Ishikawa (cell line): ENCODE data around the gene MAT2B.
A peak's percentile ranks its signal among the peaks of the same experiment; 100 is the strongest.

Experiments
- CEBPB ChIP-seq: IDR thresholded peaks from 2 replicates; pipeline ENCODE4 v1.6.1; 2012
- CREB1 ChIP-seq: IDR thresholded peaks from 2 replicates; pipeline ENCODE4 v1.6.1; 2012; ENCODE audit warnings: low read depth
- EGR1 ChIP-seq: IDR thresholded peaks from 2 replicates; pipeline ENCODE4 v1.6.1; 2012
- EP300 ChIP-seq: IDR thresholded peaks from 2 replicates; pipeline ENCODE4 v1.6.1; 2012; ENCODE audit warnings: borderline replicate concordance
- FOXM1 ChIP-seq: IDR thresholded peaks from 2 replicates; pipeline ENCODE4 v1.6.1; 2012; ENCODE audit warnings: low read depth, borderline replicate concordance
- NFIC ChIP-seq: IDR thresholded peaks from 2 replicates; pipeline ENCODE4 v1.6.1; 2012
- RAD21 ChIP-seq: IDR thresholded peaks from 2 replicates; pipeline ENCODE4 v1.6.1; 2012; ENCODE audit warnings: low read depth
- TAF1 ChIP-seq: IDR thresholded peaks from 2 replicates; pipeline ENCODE4 v1.6.1; 2012; ENCODE audit warnings: low read depth, mild to moderate bottlenecking
- TCF12 ChIP-seq: IDR thresholded peaks from 2 replicates; pipeline ENCODE4 v1.6.1; 2012; ENCODE audit warnings: low read depth
- TEAD4 ChIP-seq: IDR thresholded peaks from 2 replicates; pipeline ENCODE4 v1.6.1; 2012
- YY1 ChIP-seq: IDR thresholded peaks from 2 replicates; pipeline ENCODE4 v1.6.1; 2012; ENCODE audit warnings: low read depth
- ZBTB7A ChIP-seq: IDR thresholded peaks from 2 replicates; pipeline ENCODE4 v1.6.1; 2012; ENCODE audit warnings: low read depth
- TF ChIP-seq, protein P1 (sequence below): IDR thresholded peaks from 2 replicates; pipeline ENCODE4 v1.6.1; 2012
- TF ChIP-seq, protein P2 (sequence below): IDR thresholded peaks from 2 replicates; pipeline ENCODE4 v1.6.1; 2012; ENCODE audit warnings: low read depth, mild to moderate bottlenecking
- TF ChIP-seq, protein P3 (sequence below): IDR thresholded peaks from 2 replicates; pipeline ENCODE4 v1.6.1; 2012

Gene MAT2B

DNA sequence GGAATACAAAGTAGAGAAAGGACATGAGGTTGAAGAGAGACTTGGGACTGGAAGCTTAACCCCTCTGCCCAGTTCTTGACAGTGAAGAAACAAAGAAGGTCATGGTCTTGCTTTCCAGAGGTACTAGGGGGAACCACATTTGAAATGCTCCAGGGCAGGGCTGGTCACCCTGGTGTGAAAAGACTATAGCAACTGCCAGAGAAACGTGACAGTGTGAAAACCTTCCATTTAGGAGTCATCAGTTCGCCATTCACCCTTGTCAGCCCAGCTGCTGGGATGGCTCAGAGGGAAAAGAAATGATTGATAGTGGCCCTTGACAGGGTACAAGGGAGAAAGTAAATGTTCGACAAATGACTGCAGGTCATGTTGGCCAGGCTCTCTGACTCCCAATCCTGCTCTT, 56.7 kb downstream of the MAT2B start:
- TF ChIP-seq CEBPB (no peak), RAD21 (no peak), ZBTB7A (no peak), TEAD4 (no peak), EGR1 (no peak), CREB1 (no peak), FOXM1 (no peak), NFIC (no peak), TAF1 (no peak)
- TF ChIP-seq, protein P1, sequence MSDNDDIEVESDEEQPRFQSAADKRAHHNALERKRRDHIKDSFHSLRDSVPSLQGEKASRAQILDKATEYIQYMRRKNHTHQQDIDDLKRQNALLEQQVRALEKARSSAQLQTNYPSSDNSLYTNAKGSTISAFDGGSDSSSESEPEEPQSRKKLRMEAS = no peak
- TF ChIP-seq, protein P2, sequence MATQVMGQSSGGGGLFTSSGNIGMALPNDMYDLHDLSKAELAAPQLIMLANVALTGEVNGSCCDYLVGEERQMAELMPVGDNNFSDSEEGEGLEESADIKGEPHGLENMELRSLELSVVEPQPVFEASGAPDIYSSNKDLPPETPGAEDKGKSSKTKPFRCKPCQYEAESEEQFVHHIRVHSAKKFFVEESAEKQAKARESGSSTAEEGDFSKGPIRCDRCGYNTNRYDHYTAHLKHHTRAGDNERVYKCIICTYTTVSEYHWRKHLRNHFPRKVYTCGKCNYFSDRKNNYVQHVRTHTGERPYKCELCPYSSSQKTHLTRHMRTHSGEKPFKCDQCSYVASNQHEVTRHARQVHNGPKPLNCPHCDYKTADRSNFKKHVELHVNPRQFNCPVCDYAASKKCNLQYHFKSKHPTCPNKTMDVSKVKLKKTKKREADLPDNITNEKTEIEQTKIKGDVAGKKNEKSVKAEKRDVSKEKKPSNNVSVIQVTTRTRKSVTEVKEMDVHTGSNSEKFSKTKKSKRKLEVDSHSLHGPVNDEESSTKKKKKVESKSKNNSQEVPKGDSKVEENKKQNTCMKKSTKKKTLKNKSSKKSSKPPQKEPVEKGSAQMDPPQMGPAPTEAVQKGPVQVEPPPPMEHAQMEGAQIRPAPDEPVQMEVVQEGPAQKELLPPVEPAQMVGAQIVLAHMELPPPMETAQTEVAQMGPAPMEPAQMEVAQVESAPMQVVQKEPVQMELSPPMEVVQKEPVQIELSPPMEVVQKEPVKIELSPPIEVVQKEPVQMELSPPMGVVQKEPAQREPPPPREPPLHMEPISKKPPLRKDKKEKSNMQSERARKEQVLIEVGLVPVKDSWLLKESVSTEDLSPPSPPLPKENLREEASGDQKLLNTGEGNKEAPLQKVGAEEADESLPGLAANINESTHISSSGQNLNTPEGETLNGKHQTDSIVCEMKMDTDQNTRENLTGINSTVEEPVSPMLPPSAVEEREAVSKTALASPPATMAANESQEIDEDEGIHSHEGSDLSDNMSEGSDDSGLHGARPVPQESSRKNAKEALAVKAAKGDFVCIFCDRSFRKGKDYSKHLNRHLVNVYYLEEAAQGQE = no peak

DNA sequence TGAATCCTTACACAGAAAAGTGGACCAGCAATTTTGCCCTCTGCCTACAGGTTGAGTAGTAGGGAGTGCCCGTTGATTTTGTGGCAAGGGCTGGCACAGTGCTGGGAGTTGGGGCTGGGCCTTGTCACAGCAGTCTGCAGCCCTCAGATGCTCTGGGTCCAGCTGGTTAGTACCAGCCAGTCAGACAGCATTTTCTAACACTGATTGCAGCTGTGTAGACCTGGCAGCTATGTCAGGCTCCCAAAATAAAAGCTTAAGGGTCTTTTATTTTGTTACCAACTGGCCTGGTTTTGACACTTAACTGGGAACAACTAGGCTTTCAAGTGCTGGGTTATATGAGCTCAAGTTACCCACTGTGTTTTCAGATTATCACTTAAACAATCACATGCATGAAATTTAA, 57.7 kb downstream of the MAT2B start:
- TF ChIP-seq TAF1 (no peak), CREB1 (no peak), EGR1 (no peak), ZBTB7A (no peak), YY1 (no peak), TEAD4 (no peak), NFIC (no peak), RAD21 (no peak), CEBPB (no peak), TCF12 (no peak), EP300 (no peak)
- TF ChIP-seq, protein P1 = no peak
- TF ChIP-seq, protein P2 = no peak
- TF ChIP-seq, protein P3, sequence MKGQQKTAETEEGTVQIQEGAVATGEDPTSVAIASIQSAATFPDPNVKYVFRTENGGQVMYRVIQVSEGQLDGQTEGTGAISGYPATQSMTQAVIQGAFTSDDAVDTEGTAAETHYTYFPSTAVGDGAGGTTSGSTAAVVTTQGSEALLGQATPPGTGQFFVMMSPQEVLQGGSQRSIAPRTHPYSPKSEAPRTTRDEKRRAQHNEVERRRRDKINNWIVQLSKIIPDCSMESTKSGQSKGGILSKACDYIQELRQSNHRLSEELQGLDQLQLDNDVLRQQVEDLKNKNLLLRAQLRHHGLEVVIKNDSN = no peak

DNA sequence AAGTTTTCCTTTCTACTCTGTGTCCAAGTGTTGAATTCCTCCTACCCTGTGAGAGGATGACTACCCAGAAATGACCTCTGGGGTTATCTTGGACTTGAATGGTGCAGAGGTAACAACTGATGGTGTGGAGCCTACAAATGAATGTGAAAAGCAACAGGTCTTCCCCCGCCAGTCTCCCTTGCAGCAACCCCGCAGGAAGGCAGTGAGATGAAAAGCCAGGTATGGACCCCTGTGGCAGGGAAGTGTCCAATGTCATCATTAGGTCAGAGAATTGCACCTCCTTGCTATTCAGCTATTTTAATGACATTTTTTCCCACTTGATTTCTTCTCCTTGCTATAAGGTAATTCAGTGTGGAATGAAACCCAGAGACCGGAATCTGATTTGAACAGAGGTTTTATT, 58.5 kb downstream of the MAT2B start:
- TF ChIP-seq EGR1 = no peak
- TF ChIP-seq ZBTB7A = no peak
- no peak for TF ChIP-seq TCF12
- no peak for TF ChIP-seq NFIC
- no peak for TF ChIP-seq FOXM1
- TF ChIP-seq TEAD4 = no peak
- TF ChIP-seq RAD21 = no peak

DNA sequence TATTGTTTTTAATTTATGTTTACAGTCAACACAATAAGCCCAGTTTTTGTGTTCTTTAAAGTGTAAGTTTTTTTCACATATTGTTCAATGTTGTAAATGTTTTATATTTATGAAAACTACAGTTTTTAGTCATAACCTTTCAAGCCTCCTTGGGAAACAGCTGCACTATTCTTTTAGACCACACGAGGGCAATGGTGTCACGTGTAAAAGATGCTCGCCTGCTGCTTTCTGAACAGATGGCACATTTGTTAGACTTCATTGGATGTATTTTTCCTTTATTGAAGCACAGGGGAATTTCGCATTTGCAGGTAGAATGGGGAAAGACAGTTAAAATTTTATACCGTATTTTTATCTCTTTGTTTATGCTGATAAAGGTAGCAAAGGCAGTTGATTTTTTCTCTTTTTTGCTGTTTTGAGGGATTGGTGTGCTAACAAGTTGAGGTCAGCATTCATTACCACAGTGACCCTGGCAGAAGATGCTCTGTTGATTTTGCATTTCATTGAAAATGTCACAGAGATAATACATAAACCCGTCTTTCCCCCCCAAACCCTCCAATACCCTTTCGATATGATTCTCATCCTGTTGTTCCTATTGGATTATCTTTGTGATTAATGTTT, 59.0 kb downstream of the MAT2B start:
- peak; percentile 82 for TF ChIP-seq RAD21
- no peak for TF ChIP-seq EP300

DNA sequence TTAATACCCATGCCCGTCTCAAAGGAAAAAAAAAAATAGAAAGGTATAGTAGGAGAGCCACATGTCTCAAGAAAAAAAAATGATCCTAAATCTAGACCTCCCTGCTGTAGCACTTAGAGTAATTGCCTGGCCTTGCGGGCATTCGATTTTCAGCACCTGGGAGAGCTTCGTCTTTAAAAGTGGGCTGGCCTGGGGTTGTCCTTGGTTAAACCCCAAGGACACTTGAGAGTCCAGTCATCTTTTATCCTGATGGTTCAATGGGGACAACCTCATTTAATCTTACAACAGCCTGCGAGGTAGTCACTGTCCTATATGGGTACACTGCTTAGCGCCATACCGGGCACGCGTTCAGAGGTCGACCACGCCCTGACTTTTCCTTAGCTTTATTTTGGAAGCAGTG, 60.1 kb downstream of the MAT2B start:
- TF ChIP-seq CEBPB = no peak
- TF ChIP-seq, protein P2 = peak; percentile 75
- TF ChIP-seq, protein P3 = no peak
